NCI-H526 treated with DMSO at 0.1 percent for 48 hours (cell line): ENCODE results near the gene EDEM1.
"Not testable (repeated sequence)": the region's sequence is repeated elsewhere in the genome, so short reads cannot be mapped to it uniquely, and the experiment has no call there.

ENCODE experiments used
- DNase-seq: peaks from one replicate; lab custom pipeline; 2025; lab: John Stamatoyannopoulos, UW

Gene EDEM1

GRCh38 chr3:5187156-5187919 is at the start of gene EDEM1:
EDEM1 (plus strand) TSS chr3:5187707; CDS start chr3:5187806, 99 bp downstream.
- DNase-seq, result peak; percentile 56

- no peak for DNase-seq
Observed at GRCh38 chr3:5138214-5138981, 49.1 kb upstream of the EDEM1 start.

GRCh38 chr3:5140230-5140621 is 47.3 kb upstream of the EDEM1 start:
- no peak for DNase-seq

- no peak for DNase-seq
Observed at GRCh38 chr3:5140839-5141238, 46.7 kb upstream of the EDEM1 start.

- no peak for DNase-seq
Observed at GRCh38 chr3:5141760-5142159, 45.7 kb upstream of the EDEM1 start.

- DNase-seq, result no peak
Observed at GRCh38 chr3:5143464-5143863, 44.0 kb upstream of the EDEM1 start.

GRCh38 chr3:5144316-5144994 is 43.1 kb upstream of the EDEM1 start:
- DNase-seq, result no peak

GRCh38 chr3:5145120-5145519 is 42.4 kb upstream of the EDEM1 start:
- no peak for DNase-seq

GRCh38 chr3:5147152-5147551 is 40.4 kb upstream of the EDEM1 start:
- DNase-seq, result not testable (repeated sequence)

- DNase-seq, result no peak
Observed at GRCh38 chr3:5149306-5149880, 38.1 kb upstream of the EDEM1 start.

- DNase-seq, result no peak
Observed at GRCh38 chr3:5151586-5151985, 35.9 kb upstream of the EDEM1 start.

- DNase-seq, result no peak
Observed at GRCh38 chr3:5153074-5153473, 34.4 kb upstream of the EDEM1 start.

GRCh38 chr3:5155241-5155640 is 32.3 kb upstream of the EDEM1 start:
- DNase-seq, result no peak

GRCh38 chr3:5160321-5160720 is 27.2 kb upstream of the EDEM1 start:
- DNase-seq, result no peak

- no peak for DNase-seq
Observed at GRCh38 chr3:5160940-5161858, 26.3 kb upstream of the EDEM1 start.

- DNase-seq, result no peak
Observed at GRCh38 chr3:5162102-5162501, 25.4 kb upstream of the EDEM1 start.

- DNase-seq, result no peak
Observed at GRCh38 chr3:5165698-5166097, 21.8 kb upstream of the EDEM1 start.

GRCh38 chr3:5166846-5167245 is 20.7 kb upstream of the EDEM1 start:
- no peak for DNase-seq

- no peak for DNase-seq
Observed at GRCh38 chr3:5168110-5168509, 19.4 kb upstream of the EDEM1 start.

- no peak for DNase-seq
Observed at GRCh38 chr3:5169807-5170206, 17.7 kb upstream of the EDEM1 start.

- no peak for DNase-seq
Observed at GRCh38 chr3:5170975-5171374, 16.5 kb upstream of the EDEM1 start.
